HepG2 (cell line): ENCODE results near the gene ZBTB7C. TPM values are rescaled to one million over a fixed set of nuclear protein-coding genes. Genes with fewer than 3 reads are reported as not detected.

Experiments
- ATAC-seq: fragments of 200-7000 bp; cut with Tn5 transposase; 3 replicates; pipeline ENCODE4 v1.9.1; 2020; ENCODE audit warnings: mild to moderate bottlenecking, moderate library complexity
- BruUV-seq: library from RNA; stranded (reverse); fragments of 400-500 nt; replicated peaks from 2 replicates; lab custom pipeline; 2021; lab: Mats Ljungman, UMichigan
- CTCF ChIA-PET: fragments of 300-600 bp; formaldehyde crosslinking; extraction: SDS; loops from one replicate; lab custom pipeline; 2021; ENCODE audit warnings: low total read pairs, inconsistent platforms, low intra/inter-chr PET ratio; lab: Yijun Ruan, JAX
- POLR2A ChIA-PET: fragments of 350-600 bp; sonication (Branson Sonifier 250); formaldehyde crosslinking; loops from one replicate; lab custom pipeline; 2020; ENCODE audit warnings: antibody characterized with exemption, inconsistent platforms; lab: Yijun Ruan, JAX
- DNase-seq: peaks from one replicate; pipeline ENCODE4 v3.0.0-alpha.2; 2015; ENCODE audit warnings: low spot score
- FAIRE-seq: peaks from 3 replicates; lab custom pipeline; 2011; peaks lifted over from hg19 to GRCh38; lab: Jason Lieb, UNC
- H2AFZ ChIP-seq: one replicate; pipeline ENCODE4 v1.6.1; 2011; ENCODE audit warnings: low read length, inconsistent platforms
- H3K27ac ChIP-seq: fragments of 300-600 bp; 3 replicates; pipeline ENCODE4 v1.8.0; 2011; ENCODE audit warnings: mixed run types, mild to moderate bottlenecking, mixed read lengths, low read length, inconsistent platforms; ENCODE audit not compliant: insufficient read depth; ENCODE audit errors: extremely low read length
- H3K27me3 ChIP-seq, 2 experiments: fragments of 200-600 bp in 1 of 2; 2 replicates in 1 of 2; 3 replicates in 1 of 2; pipeline versions ENCODE4 v1.6.0 to v1.8.0; 2011; ENCODE audit warnings: low read length in 2 of 2, mild to moderate bottlenecking in 2 of 2, moderate library complexity in 2 of 2, inconsistent platforms in 1 of 2; ENCODE audit not compliant: insufficient read depth in 2 of 2, control insufficient read depth in 1 of 2
- H3K36me3 ChIP-seq, 2 experiments: fragments of 200-600 bp in 1 of 2; replicated peaks in 1 of 2; 2 replicates in 1 of 2; 3 replicates in 1 of 2; pipeline versions ENCODE4 v1.5.1 to v1.8.0; 2011; ENCODE audit warnings: low read length in 2 of 2, inconsistent platforms in 1 of 2; ENCODE audit not compliant: insufficient read depth in 2 of 2, control insufficient read depth in 1 of 2
- H3K4me1 ChIP-seq: 2 replicates; pipeline ENCODE4 v1.5.1; 2012; ENCODE audit warnings: low read length, inconsistent platforms; ENCODE audit not compliant: insufficient read depth
- H3K4me2 ChIP-seq: 2 replicates; pipeline ENCODE4 v1.6.0; 2011; ENCODE audit warnings: low read depth, low read length, inconsistent platforms
- H3K4me3 ChIP-seq, 3 experiments: fragments of 200-600 bp in 1 of 3; sonication (generic), shearing (Covaris generic) in 1 of 3; replicated peaks in 1 of 3; 2 replicates each; pipeline ENCODE4 v1.5.1; 2011 to 2016; ENCODE audit warnings: low read length in 3 of 3, inconsistent platforms in 2 of 3, low read depth in 2 of 3, mild to moderate bottlenecking in 2 of 3, control low read depth in 1 of 3, mixed read lengths in 1 of 3; ENCODE audit not compliant: insufficient read depth in 1 of 3
- H3K79me2 ChIP-seq: one replicate; pipeline ENCODE4 v1.6.1; 2011; ENCODE audit warnings: low read length, inconsistent platforms; ENCODE audit not compliant: insufficient read depth
- H3K9ac ChIP-seq: 2 replicates; pipeline ENCODE4 v1.6.0; 2011; ENCODE audit warnings: mild to moderate bottlenecking, low read depth, low read length, inconsistent platforms; ENCODE audit not compliant: insufficient read depth
- H3K9me3 ChIP-seq: 2 replicates; pipeline ENCODE4 v1.5.1; 2012; ENCODE audit warnings: mild to moderate bottlenecking, low read length
- H4K20me1 ChIP-seq: 2 replicates; pipeline ENCODE4 v1.6.0; 2011; ENCODE audit warnings: inconsistent platforms, mild to moderate bottlenecking, low read length, moderate library complexity; ENCODE audit not compliant: insufficient read depth
- ETV5 ChIP-seq: IDR thresholded peaks from 2 replicates; pipeline ENCODE4 v1.6.1; 2018; ENCODE audit warnings: missing biosample characterization, missing genetic modification reagents, inconsistent platforms, borderline replicate concordance
- MIXL1 ChIP-seq: IDR thresholded peaks from 2 replicates; pipeline ENCODE4 v1.6.1; 2016
- PAWR ChIP-seq: sonication (generic); formaldehyde crosslinking; IDR thresholded peaks from 2 replicates; pipeline ENCODE4 v1.4.0; 2020; ENCODE audit warnings: missing genetic modification reagents, mild to moderate bottlenecking, borderline replicate concordance
- PREB ChIP-seq: sonication (generic); formaldehyde crosslinking; IDR thresholded peaks from 2 replicates; pipeline ENCODE4 v1.4.0; 2020; ENCODE audit warnings: missing genetic modification reagents
- WGBS: methylation state at CpG from one replicate; pipeline ENCODE4 v1.1.6; 2017; ENCODE audit warnings: low lambda C conversion rate; 5-methylcytosine and 5-hydroxymethylcytosine counted together
- in situ Hi-C: cut with HindIII; loops from 2 replicates; pipeline ENCODE4 v1.10.0; 2017; ENCODE audit warnings: low pct_unique_long_range_greater_than_20kb; ENCODE audit not compliant: extremely low pct_ligation_motif_present
- intact Hi-C: fragments of 100-400 bp; cut with micrococcal nuclease; formaldehyde crosslinking; loops from one replicate; pipeline ENCODE4 v1.10.0; 2022; ENCODE audit not compliant: unreplicated experiment
- polyA plus RNA-seq, 8 experiments: library from polyadenylated mRNA; depleted of rRNA in 3 of 8; stranded (reverse) in 7 of 8; unstranded in 1 of 8; fragments of >200 nt; fragmentation: Illumina TruSeq in 4 of 8; extraction: Trizol in 4 of 8; gene quantifications; 2 replicates each; pipeline versions ENCODE4 v1.2.1 to v1.2.3, GENCODE V29; 2011 to 2016; ENCODE audit warnings: low read depth in 4 of 8, missing spikeins in 1 of 8, mixed read lengths in 1 of 8; ENCODE audit not compliant: insufficient read depth in 1 of 8
- total RNA-seq, 5 experiments: library from RNA; depleted of rRNA; stranded (reverse); fragments of >200 nt; fragmentation: Illumina TruSeq; extraction: Trizol; gene quantifications; 2 replicates each; pipeline ENCODE4 v1.2.3, GENCODE V29; 2016; ENCODE audit warnings: low read depth in 1 of 5
- TF ChIP-seq, protein P1 (sequence below): sonication (generic); formaldehyde crosslinking; IDR thresholded peaks from 2 replicates; pipeline ENCODE4 v1.9.0; 2021; ENCODE audit warnings: missing genetic modification reagents, mild to moderate bottlenecking, borderline replicate concordance
- TF ChIP-seq, protein P2 (sequence below): IDR thresholded peaks from 2 replicates; pipeline ENCODE4 v1.6.1; 2016; ENCODE audit warnings: mild to moderate bottlenecking, missing biosample characterization, missing genetic modification reagents

ZBTB7C gene
- total and polyA plus RNA-seq, 2 of the 13 experiments (the other 11 are each of a cell fraction or from before 2014, with no cell fraction given), result 0.01 to 0.04 TPM

- TF ChIP-seq, protein P1, sequence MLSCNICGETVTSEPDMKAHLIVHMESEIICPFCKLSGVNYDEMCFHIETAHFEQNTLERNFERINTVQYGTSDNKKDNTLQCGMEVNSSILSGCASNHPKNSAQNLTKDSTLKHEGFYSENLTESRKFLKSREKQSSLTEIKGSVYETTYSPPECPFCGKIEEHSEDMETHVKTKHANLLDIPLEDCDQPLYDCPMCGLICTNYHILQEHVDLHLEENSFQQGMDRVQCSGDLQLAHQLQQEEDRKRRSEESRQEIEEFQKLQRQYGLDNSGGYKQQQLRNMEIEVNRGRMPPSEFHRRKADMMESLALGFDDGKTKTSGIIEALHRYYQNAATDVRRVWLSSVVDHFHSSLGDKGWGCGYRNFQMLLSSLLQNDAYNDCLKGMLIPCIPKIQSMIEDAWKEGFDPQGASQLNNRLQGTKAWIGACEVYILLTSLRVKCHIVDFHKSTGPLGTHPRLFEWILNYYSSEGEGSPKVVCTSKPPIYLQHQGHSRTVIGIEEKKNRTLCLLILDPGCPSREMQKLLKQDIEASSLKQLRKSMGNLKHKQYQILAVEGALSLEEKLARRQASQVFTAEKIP (CRISPR knock-in tag), result no peak
- TF ChIP-seq, protein P2, sequence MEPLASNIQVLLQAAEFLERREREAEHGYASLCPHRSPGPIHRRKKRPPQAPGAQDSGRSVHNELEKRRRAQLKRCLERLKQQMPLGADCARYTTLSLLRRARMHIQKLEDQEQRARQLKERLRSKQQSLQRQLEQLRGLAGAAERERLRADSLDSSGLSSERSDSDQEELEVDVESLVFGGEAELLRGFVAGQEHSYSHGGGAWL (CRISPR knock-in tag), result no peak
- no peak for TF ChIP-seq PREB
Measured at GRCh38 chr18:48090702-48091101, 318.5 kb downstream of the ZBTB7C start (continued).

DNA sequence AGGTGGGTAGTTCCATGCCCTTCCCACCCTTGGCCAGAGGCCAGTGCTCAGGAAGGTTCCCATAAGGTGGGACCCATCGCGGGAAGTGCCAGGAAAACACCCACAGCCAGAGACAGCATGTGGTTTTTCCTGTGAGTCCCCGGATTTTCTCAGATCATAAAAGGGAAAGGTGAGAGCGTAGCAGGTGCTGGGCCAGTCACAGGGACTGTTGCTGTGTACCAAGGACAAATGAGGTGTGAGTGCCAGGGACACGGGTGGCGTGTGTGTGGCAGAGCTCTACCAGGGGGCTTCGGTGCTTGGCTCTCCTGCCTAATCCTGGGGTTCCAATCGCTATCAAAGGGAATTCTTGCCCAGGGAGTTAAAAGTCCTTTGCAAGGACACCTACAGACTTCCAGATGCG, 319.2 kb downstream of the ZBTB7C start:
- FAIRE-seq (no peak), ATAC-seq (no peak)
- CTCF ChIA-PET, result no interaction called here

More for the DNA sequence above, 319.2 kb downstream of the ZBTB7C start:
- intact Hi-C loops (no loop called here), in situ Hi-C loops (no loop called here)
- POLR2A ChIA-PET, result no interaction called here
- no peak overlapping the region for H3K27ac ChIP-seq
- H3K4me2 ChIP-seq, result no peak overlapping the region
- no peaks in the 10 kb centered on the region for H3K79me2 ChIP-seq
- BruUV-seq, result no TSS peak
- no peaks in the 10 kb centered on the region for H3K9me3 ChIP-seq
- no peak overlapping the region for H3K9ac ChIP-seq
- no peaks in the 10 kb centered on the region for H3K4me1 ChIP-seq
- 66% methylated on average over 4 of the region's 9 CpGs for WGBS
- no peaks in the 10 kb centered on the region for H3K36me3 ChIP-seq
- H3K4me3 ChIP-seq, result no peak overlapping the region
- no peaks in the 10 kb centered on the region for H4K20me1 ChIP-seq
- peaks cover 0 to 14% of the 10 kb centered on the region in 2 experiments; a peak in 2 of 5 replicates for H3K27me3 ChIP-seq
- TF ChIP-seq PAWR (no peak), MIXL1 (no peak), ETV5 (CRISPR knock-in tag) (no peak)
- DNase-seq, result no peak
- no peak overlapping the region for H2AFZ ChIP-seq
